ENCODE data around the gene TBCD.
A peak's percentile ranks its signal among the peaks of the same experiment; 100 is the strongest.
"Not testable (repeated sequence)": the region's sequence is repeated elsewhere in the genome, so short reads cannot be mapped to it uniquely, and the experiment has no call there.

The TBCD gene

DNA sequence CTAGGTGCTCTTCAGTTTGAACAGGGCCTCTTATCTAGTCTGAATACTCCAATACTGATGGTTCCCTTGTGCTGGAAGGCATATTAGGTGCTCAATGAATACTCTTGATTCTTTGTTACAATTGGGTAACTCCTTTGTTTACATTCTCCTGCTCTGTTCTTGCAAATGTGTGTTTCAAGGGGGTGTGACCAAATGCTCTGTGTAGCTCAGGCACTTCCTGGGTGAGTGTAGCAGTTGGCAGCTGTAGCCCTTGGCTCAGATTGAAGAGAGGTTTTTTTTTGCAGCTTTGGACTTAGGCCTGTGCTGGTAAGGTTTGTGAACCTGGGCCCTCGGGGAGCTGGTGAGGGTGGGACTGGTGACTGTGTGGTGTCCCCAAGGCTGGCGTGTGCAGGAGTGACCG lies 20.2 kb downstream of the TBCD start:
- H3K27ac ChIP-seq: no peak overlapping the region
- H3K27me3 ChIP-seq (replicated peaks): no peaks in the 10 kb centered on the region
- in situ Hi-C loops (cut with HindIII; ENCODE audit: low pct_ligation_motif_present, low sequenced_read_pairs): no loop called here
- H3K4me3 ChIP-seq (ENCODE audit: low read depth, low read length): no peak overlapping the region
- peak; percentile 35 for DNase-seq
- H3K36me3 ChIP-seq (replicated peaks): peaks cover 12% of the 10 kb centered on the region
- TF ChIP-seq, protein P1, sequence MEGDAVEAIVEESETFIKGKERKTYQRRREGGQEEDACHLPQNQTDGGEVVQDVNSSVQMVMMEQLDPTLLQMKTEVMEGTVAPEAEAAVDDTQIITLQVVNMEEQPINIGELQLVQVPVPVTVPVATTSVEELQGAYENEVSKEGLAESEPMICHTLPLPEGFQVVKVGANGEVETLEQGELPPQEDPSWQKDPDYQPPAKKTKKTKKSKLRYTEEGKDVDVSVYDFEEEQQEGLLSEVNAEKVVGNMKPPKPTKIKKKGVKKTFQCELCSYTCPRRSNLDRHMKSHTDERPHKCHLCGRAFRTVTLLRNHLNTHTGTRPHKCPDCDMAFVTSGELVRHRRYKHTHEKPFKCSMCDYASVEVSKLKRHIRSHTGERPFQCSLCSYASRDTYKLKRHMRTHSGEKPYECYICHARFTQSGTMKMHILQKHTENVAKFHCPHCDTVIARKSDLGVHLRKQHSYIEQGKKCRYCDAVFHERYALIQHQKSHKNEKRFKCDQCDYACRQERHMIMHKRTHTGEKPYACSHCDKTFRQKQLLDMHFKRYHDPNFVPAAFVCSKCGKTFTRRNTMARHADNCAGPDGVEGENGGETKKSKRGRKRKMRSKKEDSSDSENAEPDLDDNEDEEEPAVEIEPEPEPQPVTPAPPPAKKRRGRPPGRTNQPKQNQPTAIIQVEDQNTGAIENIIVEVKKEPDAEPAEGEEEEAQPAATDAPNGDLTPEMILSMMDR (IDR thresholded peaks at IDR 0.05; ENCODE audit: low read depth, low read length, missing control alignments): no peak

DNA sequence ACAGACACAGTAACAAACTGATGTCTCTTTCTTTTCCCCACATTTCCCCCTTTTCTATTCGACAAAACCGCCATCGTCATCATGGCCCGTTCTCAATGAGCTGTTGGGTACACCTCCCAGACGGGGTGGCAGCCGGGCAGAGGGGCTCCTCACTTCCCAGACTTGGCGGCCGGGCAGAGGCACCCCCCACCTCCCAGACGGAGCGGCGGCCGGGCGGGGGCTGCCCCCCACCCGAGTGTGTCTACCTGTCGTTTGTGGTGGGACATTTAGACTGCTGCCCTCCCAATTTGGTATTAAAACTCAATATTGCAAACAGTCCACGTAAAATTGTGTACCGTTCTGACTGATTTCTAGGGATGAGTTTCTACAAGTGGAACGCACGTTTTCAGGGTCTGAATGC lies 22.6 kb downstream of the TBCD start:
- H3K27ac ChIP-seq; H3K36me3 ChIP-seq (replicated peaks); DNase-seq; in situ Hi-C loops (cut with HindIII; ENCODE audit: low pct_ligation_motif_present, low sequenced_read_pairs); H3K4me3 ChIP-seq (ENCODE audit: low read depth, low read length); H3K27me3 ChIP-seq (replicated peaks): not testable (repeated sequence)

DNA sequence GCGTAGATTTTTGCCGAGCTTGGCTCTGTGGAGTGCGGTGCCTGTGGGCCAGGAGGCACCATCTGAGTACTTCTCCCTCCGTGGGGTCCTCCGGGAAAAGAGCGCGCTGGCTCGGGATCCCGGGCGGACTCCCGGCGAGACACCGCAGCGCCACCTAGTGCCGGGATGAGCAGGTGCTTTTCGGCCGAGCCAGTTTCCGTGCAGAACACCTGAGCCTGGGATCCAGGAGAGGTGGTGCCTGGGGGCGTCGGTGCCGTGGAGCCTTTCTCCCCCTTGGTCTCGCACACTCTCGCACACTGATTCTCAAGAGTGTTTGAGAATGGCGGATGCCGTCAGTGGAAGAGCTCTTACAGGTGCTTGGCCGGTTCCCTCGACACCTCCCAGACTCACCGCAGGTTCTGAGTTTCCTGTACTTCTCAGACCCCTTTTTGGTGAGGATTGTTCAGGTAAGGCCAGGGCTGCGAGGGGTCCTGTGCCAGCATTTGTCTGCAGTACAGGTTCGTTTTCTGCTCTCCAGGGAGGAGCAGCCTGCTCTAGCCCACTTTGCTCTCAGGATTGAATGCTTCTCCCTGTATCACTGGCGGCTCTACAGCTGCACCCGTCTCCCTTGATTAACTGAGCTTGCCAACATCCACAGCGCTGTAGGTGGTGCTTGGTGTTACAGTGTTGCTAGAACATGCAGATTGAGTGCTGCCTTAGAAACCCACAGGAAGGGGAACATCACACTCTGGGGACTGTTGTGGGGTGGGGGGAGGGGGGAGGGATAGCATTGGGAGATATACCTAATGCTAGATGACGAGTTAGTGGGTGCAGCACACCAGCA lies 23.3 kb downstream of the TBCD start:
- Histone ChIP-seq H3K4me3 (ENCODE audit: low read depth, low read length) (no peak overlapping the region), H3K27me3 (replicated peaks) (no peaks in the 10 kb centered on the region), H3K36me3 (replicated peaks) (no peaks in the 10 kb centered on the region), H3K27ac (no peak overlapping the region)
- no peak for DNase-seq
- in situ Hi-C loops (cut with HindIII; ENCODE audit: low pct_ligation_motif_present, low sequenced_read_pairs): no loop called here
- TF ChIP-seq, protein P1 (IDR thresholded peaks at IDR 0.05; ENCODE audit: low read depth, low read length, missing control alignments): peak; percentile 89

DNA sequence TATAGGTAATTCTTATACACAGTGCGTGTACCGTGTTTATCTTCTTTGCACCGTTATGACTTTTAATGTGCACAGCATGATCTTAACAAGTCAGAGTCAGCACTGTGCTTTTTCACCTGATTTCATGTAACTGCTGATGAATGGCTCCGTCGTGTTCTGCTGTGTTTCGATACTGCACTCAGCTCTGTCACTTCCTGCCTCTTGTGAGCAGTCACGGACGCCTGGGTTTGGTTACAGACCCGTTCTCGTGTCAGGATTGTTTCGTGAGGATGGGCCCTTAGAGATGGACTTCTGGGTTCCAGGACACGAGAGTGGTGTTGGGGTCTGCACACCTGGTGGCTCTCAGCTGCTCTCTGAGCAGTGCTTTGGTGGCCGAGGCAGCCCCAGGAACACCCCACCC lies 24.6 kb downstream of the TBCD start:
- no peak for DNase-seq
- no peak overlapping the region for H3K27ac ChIP-seq
- in situ Hi-C loops (cut with HindIII; ENCODE audit: low pct_ligation_motif_present, low sequenced_read_pairs): no loop called here
- no peaks in the 10 kb centered on the region for H3K36me3 ChIP-seq (replicated peaks)
- TF ChIP-seq, protein P1 (IDR thresholded peaks at IDR 0.05; ENCODE audit: low read depth, low read length, missing control alignments): no peak
- no peak overlapping the region for H3K4me3 ChIP-seq (ENCODE audit: low read depth, low read length)
- no peaks in the 10 kb centered on the region for H3K27me3 ChIP-seq (replicated peaks)

DNA sequence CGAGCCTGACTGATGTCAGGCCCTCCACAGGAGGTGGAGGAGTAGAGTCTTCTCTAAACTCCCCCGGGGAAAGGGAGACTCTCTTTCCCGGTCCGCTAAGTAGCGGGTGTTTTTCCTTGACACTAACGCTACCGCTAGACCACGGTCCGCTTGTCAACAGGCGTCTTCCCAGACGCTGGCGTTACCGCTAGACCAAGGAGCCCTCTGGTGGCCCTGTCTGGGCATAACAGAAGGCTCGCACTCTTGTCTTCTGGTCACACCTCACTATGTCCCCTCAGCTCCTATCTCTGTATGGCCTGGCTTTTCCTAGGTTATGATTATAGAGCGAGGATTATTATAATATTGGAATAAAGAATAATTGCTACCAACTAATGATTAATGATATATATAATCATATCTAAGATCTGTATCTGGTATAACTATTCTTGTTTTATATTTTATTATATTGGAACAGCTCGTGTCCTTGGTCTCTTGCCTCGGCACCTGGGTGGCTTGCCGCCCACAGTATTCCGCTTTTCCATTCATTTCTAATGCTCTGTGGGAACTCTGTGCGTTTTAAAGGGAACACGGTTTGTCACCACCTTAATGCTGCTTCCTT lies 26.0 kb downstream of the TBCD start:
- H3K4me3 ChIP-seq (ENCODE audit: low read depth, low read length); H3K27me3 ChIP-seq (replicated peaks); in situ Hi-C loops (cut with HindIII; ENCODE audit: low pct_ligation_motif_present, low sequenced_read_pairs); H3K36me3 ChIP-seq (replicated peaks); DNase-seq; H3K27ac ChIP-seq: not testable (repeated sequence)

DNA sequence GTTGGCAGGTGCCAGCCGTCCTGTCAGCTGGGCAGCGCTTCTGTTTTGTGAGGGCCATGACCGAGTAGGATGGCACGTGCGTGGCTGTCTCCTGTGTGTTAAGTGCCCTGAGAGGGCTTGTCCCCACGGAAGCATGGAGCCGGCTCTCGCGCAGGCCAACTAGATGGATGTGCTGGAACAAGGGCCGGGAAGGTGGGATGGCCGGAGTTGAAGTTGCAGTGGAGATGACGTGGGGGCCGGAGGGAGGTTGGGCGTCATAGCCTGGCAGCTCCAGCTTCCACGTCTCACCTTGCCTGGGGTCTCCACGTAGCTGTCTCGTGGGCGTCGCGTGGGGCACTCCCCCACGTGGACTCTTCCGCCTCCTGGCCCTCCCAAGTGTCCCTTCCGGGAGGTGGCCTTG lies 27.7 kb downstream of the TBCD start:
- no peak for DNase-seq
- no peak overlapping the region for H3K4me3 ChIP-seq (ENCODE audit: low read depth, low read length)
- in situ Hi-C loops (cut with HindIII; ENCODE audit: low pct_ligation_motif_present, low sequenced_read_pairs): no loop called here
- TF ChIP-seq, protein P1 (IDR thresholded peaks at IDR 0.05; ENCODE audit: low read depth, low read length, missing control alignments): no peak
- H3K27ac ChIP-seq: no peak overlapping the region
- H3K27me3 ChIP-seq (replicated peaks): no peaks in the 10 kb centered on the region
- peaks cover 2% of the 10 kb centered on the region for H3K36me3 ChIP-seq (replicated peaks)
